Loucy (cell line): Measurements from ENCODE around the gene UGT2B15.

ENCODE experiments used
- EZH2phosphoT487 ChIP-seq: fragments of 200-600 bp; IDR thresholded peaks from 2 replicates; pipeline ENCODE4 v1.6.1; 2018; ENCODE audit warnings: antibody characterized with exemption, mild to moderate bottlenecking, moderate library complexity, borderline replicate concordance
- TF ChIP-seq, protein P1 (sequence below): fragments of 200-600 bp; sonication (generic); conservative IDR thresholded peaks from 2 replicates; pipeline ENCODE4 v1.5.1; 2014; ENCODE audit warnings: mild to moderate bottlenecking, antibody characterized with exemption, low read length

DNA sequence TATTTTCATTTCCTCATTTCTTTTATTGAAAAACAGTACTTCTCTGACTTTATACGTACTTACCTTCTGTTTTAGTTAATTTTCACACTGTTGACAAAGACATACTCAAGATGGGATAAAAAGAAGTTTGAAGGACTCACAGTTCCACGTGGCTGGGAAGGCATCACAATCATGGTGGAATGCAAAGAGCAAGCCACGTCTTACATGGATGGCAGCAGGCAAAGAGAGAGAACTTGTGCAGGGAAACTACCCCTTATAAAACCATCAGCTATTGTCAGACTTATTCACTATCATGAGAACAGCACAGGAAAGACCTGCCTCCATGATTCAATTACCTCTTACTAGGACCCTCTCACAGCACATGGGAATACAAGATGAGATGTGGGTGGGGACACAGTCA lies 20.7 kb upstream of the UGT2B15 start:
- TF ChIP-seq, protein P1, sequence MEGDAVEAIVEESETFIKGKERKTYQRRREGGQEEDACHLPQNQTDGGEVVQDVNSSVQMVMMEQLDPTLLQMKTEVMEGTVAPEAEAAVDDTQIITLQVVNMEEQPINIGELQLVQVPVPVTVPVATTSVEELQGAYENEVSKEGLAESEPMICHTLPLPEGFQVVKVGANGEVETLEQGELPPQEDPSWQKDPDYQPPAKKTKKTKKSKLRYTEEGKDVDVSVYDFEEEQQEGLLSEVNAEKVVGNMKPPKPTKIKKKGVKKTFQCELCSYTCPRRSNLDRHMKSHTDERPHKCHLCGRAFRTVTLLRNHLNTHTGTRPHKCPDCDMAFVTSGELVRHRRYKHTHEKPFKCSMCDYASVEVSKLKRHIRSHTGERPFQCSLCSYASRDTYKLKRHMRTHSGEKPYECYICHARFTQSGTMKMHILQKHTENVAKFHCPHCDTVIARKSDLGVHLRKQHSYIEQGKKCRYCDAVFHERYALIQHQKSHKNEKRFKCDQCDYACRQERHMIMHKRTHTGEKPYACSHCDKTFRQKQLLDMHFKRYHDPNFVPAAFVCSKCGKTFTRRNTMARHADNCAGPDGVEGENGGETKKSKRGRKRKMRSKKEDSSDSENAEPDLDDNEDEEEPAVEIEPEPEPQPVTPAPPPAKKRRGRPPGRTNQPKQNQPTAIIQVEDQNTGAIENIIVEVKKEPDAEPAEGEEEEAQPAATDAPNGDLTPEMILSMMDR, result no peak
- TF ChIP-seq EZH2phosphoT487, result no peak
